HCT116 (cell line): ENCODE data around the gene RABGEF1.

Source experiments
- ATF3 ChIP-seq: IDR thresholded peaks from 2 replicates; pipeline ENCODE4 v1.6.1; 2012
- CTCF ChIP-seq, 3 experiments: fragments of 200-600 bp in 1 of 3; sonication (generic) in 1 of 3; IDR thresholded peaks in 2 of 3; conservative IDR thresholded peaks in 1 of 3; 2 replicates each; pipeline ENCODE4 v1.5.1; 2012 to 2017; ENCODE audit warnings: low read depth in 2 of 3, low read length in 2 of 3, antibody characterized with exemption in 1 of 3, borderline replicate concordance in 1 of 3, control low read depth in 1 of 3, mild to moderate bottlenecking in 1 of 3, mixed read lengths in 1 of 3, mixed run types in 1 of 3, moderate library complexity in 1 of 3; ENCODE audit not compliant: insufficient read depth in 1 of 3
- EGR1 ChIP-seq: IDR thresholded peaks from 2 replicates; pipeline ENCODE4 v1.6.1; 2012; ENCODE audit warnings: low read depth
- POLR2A ChIP-seq: IDR thresholded peaks from 2 replicates; pipeline ENCODE4 v1.7.0; 2011; ENCODE audit warnings: borderline replicate concordance; ENCODE audit not compliant: insufficient read depth, insufficient read length; ENCODE audit errors: extremely low read depth
- POLR2AphosphoS5 ChIP-seq: IDR thresholded peaks from 2 replicates; pipeline ENCODE4 v1.6.1; 2011; ENCODE audit warnings: mild to moderate bottlenecking, low read depth, low read length, moderate library complexity
- RAD21 ChIP-seq: IDR thresholded peaks from 2 replicates; pipeline ENCODE4 v1.6.1; 2012; ENCODE audit warnings: low read depth, mild to moderate bottlenecking
- SP1 ChIP-seq: IDR thresholded peaks from 2 replicates; pipeline ENCODE4 v1.6.1; 2012; ENCODE audit warnings: low read depth
- YY1 ChIP-seq: IDR thresholded peaks from 2 replicates; pipeline ENCODE4 v1.6.1; 2011; ENCODE audit warnings: low read length, low read depth, moderate library complexity, mild to moderate bottlenecking; ENCODE audit not compliant: insufficient replicate concordance; ENCODE audit errors: extremely low read depth
- ZFX ChIP-seq: fragments of 450-650 bp; IDR thresholded peaks from 2 replicates; pipeline ENCODE4 v1.6.1; 2017

DNA sequence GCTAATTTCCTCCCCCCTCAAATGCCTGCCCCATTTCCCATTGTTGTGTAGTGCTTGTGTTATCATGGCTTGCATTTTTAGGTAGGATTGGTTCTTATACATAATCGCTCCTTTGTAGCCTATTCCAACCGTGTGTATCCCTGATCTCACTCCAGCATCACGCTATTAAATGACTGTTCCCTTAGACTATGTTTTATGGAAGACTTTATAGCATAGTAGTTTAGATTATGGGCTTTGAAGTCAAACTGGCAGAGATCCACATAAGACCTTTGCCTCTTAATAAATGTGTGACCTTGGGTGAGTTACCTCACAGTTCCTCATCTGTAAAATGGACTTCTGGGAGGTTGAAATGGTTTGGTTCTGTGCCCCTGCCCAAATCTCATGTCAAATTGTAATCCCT is 5.4 kb upstream of the RABGEF1 start:
- no peak for TF ChIP-seq POLR2AphosphoS5
- TF ChIP-seq CTCF (IDR thresholded peaks at IDR 0.05 in 2 of 3, conservative IDR thresholded peaks at IDR 0.05 in 1 of 3; ENCODE audit: borderline replicate concordance in 1 of 3, insufficient read depth in 1 of 3, low read depth in 2 of 3, low read length in 2 of 3): no peak
- no peak for TF ChIP-seq ATF3
- no peak for TF ChIP-seq POLR2A
- no peak for TF ChIP-seq RAD21
- TF ChIP-seq EGR1: no peak
- no peak for TF ChIP-seq YY1
- no peak for TF ChIP-seq ZFX
- TF ChIP-seq SP1: no peak
